Neural progenitor cell (in vitro differentiated cells): Measurements from ENCODE around the gene ZPLD1.

ENCODE experiments used
- CTCF ChIP-seq: fragments of 200-600 bp; sonication (generic); IDR thresholded peaks from 2 replicates; pipeline ENCODE4 v1.5.1; 2017; ENCODE audit warnings: antibody characterized with exemption, mild to moderate bottlenecking
- EZH2 ChIP-seq: fragments of 200-600 bp; sonication (generic); IDR thresholded peaks from 2 replicates; pipeline ENCODE4 v1.6.1; 2017; ENCODE audit warnings: antibody characterized with exemption, mild to moderate bottlenecking, moderate library complexity

GRCh38 chr3:102485701-102486100, 50.9 kb downstream of the ZPLD1 start:
- no peak for TF ChIP-seq CTCF
- no peak for TF ChIP-seq EZH2
